ENCODE measurements around the gene NME4. TPM values are rescaled to one million over a fixed set of nuclear protein-coding genes. Genes with fewer than 3 reads are reported as not detected.
"Not testable (repeated sequence)": the region's sequence is repeated elsewhere in the genome, so short reads cannot be mapped to it uniquely, and the experiment has no call there.

The NME4 gene
- total RNA-seq, 2 experiments from 2014 or later: 16.6 to 17.7 TPM

- CTCF ChIA-PET: interaction anchor here (0.6 to 2.4 kb wide), 18 partner anchors 12 to 296 kb away, joined by 3 to 12 read pairs (median 4); partner anchors contain the start of genes FAM234A, HBQ1, LUC7L and PGAP6
- POLR2A ChIA-PET: no interaction called here
Measured at GRCh38 chr16:361872-362701, 34.9 kb upstream of the NME4 start.

- POLR2A ChIA-PET: not testable (repeated sequence)
- CTCF ChIA-PET: interaction anchor here (0.8 to 2.4 kb wide), 12 partner anchors 13 to 297 kb away, joined by 3 to 12 read pairs (median 6); partner anchors contain the start of genes FAM234A, HBQ1, LUC7L and PGAP6
Measured at GRCh38 chr16:362702-362999, 34.3 kb upstream of the NME4 start.

- POLR2A ChIA-PET: no interaction called here
- CTCF ChIA-PET: interaction anchor here (1.3 to 1.6 kb wide), 3 partner anchors 14 to 256 kb away, joined by 6 to 12 read pairs (median 9); no protein-coding TSS in a partner anchor
Measured at GRCh38 chr16:363110-363765, 33.8 kb upstream of the NME4 start.

- POLR2A ChIA-PET: no interaction called here
- CTCF ChIA-PET: interaction anchor here (0.9 kb wide), 1 partner anchor 257 kb away, joined by 3 read pairs; no protein-coding TSS in a partner anchor
Measured at GRCh38 chr16:363766-364490, 33.1 kb upstream of the NME4 start.

- CTCF ChIA-PET: interaction anchor here (0.9 kb wide), 1 partner anchor 258 kb away, joined by 3 read pairs; no protein-coding TSS in a partner anchor
- POLR2A ChIA-PET: no interaction called here
Measured at GRCh38 chr16:364595-365491, 32.2 kb upstream of the NME4 start.

- CTCF ChIA-PET: interaction anchor here (1.5 kb wide), 1 partner anchor 301 kb away, joined by 3 read pairs; no protein-coding TSS in a partner anchor
- POLR2A ChIA-PET: no interaction called here
Measured at GRCh38 chr16:366476-366875, 30.5 kb upstream of the NME4 start.

- CTCF ChIA-PET: interaction anchor here (1.5 kb wide), 1 partner anchor 302 kb away, joined by 3 read pairs; no protein-coding TSS in a partner anchor
- POLR2A ChIA-PET: no interaction called here
Measured at GRCh38 chr16:367333-367903, 29.6 kb upstream of the NME4 start.

- ChIA-PET CTCF (no interaction called here), POLR2A (interaction anchor here (0.8 kb wide), 1 partner anchor 16 kb away, joined by 3 read pairs; the partner anchor contains the start of gene AXIN1)
Measured at GRCh38 chr16:368388-369158, 28.4 kb upstream of the NME4 start.

GRCh38 chr16:369275-369865, 27.6 kb upstream of the NME4 start:
- CTCF ChIA-PET: no interaction called here
- POLR2A ChIA-PET: interaction anchor here (0.8 kb wide), 1 partner anchor 17 kb away, joined by 3 read pairs; the partner anchor contains the start of gene AXIN1

GRCh38 chr16:369866-370436, 27.0 kb upstream of the NME4 start:
- ChIA-PET CTCF (interaction anchor here (1.3 to 1.5 kb wide), 2 partner anchors 10 to 15 kb away, joined by 6 to 7 read pairs; no protein-coding TSS in a partner anchor), POLR2A (no interaction called here)

- POLR2A ChIA-PET: no interaction called here
- CTCF ChIA-PET: interaction anchor here (1.3 to 1.5 kb wide), 2 partner anchors 9 to 16 kb away, joined by 6 to 7 read pairs; no protein-coding TSS in a partner anchor
Measured at GRCh38 chr16:370443-370842, 26.6 kb upstream of the NME4 start, which contains the start of gene MRPL28. Gene MRPL28 (minus strand): TSS chr16:370538. CDS start chr16:370218, 320 bp downstream.

- ChIA-PET CTCF (interaction anchor here (1.3 to 1.5 kb wide), 2 partner anchors 9 to 16 kb away, joined by 6 to 7 read pairs; no protein-coding TSS in a partner anchor), POLR2A (no interaction called here)
Measured at GRCh38 chr16:370979-371514, 26.0 kb upstream of the NME4 start.

GRCh38 chr16:371515-372301, 25.3 kb upstream of the NME4 start:
- ChIA-PET POLR2A (interaction anchor here (0.6 kb wide), 1 partner anchor 161 kb away, joined by 4 read pairs; no protein-coding TSS in a partner anchor), CTCF (interaction anchor here (1.5 kb wide), 1 partner anchor 17 kb away, joined by 7 read pairs; no protein-coding TSS in a partner anchor)

- POLR2A ChIA-PET: no interaction called here
- CTCF ChIA-PET: no interaction called here
Measured at GRCh38 chr16:372302-372983, 24.6 kb upstream of the NME4 start.

GRCh38 chr16:373020-373598, 23.9 kb upstream of the NME4 start:
- POLR2A ChIA-PET: no interaction called here

More at GRCh38 chr16:373020-373598, 23.9 kb upstream of the NME4 start:
- CTCF ChIA-PET: no interaction called here
